GM18499 (cell line): ENCODE results near the gene WRAP53.

ENCODE experiments used
- ATAC-seq: cut with Tn5 transposase; IDR thresholded peaks from one replicate; pipeline ENCODE4 v1.9.1; 2021; ENCODE audit warnings: moderate number of reproducible peaks; ENCODE audit not compliant: insufficient read depth, unreplicated experiment

The WRAP53 gene

DNA sequence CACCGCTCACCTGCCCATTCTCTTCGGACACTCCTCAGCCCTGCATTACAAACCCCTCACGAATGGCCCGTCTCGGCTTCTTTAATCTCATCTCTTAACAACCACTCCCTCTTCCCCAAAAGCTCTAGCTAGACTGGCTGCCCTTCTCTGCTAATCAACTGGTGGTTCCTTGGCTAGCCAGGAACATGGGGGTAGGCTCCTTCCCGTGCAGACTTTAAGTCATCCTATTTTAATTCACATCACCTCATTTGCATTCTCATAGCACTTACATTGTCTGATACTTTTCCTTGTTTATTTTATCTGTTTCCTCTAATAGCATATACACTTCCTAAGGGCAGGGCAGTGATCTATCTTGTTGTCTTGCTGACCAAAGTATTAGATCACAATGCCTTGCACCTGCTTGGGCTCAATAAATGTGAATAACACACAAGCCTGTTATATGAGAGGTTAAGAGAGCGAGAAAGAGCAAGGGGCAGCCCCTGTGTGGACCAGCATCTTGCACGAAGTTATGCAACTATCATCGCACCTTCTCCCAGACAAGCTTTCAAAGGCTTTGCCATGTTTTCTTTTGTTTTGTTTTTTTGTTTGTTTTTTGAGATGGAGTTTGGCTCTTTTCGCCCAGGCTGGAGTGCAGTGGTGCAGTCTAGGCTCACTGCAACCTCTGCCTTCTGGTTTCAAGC, 10.7 kb upstream of the WRAP53 start:
- ATAC-seq: no peak

DNA sequence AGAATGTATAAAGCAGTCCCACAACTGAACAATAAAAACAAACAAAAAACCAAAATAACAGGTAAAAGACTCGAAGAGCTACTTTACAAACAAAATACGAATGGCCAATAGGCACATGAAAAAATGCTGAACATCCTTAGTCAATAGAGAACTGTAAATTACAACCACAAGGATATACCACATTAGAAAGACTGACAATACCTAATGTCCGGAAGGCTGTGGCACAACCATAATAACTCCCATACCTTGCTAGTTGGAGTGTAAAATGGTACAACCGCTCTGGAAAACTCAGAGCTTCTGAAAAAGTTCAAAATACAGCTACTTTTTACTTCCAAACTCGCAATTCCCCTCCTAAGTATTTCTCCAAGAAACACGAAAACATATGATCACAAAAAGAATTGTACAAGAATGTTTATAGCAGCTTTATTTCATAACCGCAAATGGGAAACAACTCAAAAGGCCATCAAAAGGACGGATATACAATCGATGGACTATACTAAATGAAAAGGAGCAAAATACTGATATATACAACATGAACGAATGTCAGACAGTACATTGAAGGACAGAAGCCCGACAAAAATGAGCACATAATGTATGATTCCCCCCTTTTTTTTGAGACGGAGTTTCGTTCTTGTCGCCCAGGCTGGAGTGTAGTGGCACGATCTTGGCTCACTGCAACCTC, 3.3 kb upstream of the WRAP53 start:
- ATAC-seq: no peak

DNA sequence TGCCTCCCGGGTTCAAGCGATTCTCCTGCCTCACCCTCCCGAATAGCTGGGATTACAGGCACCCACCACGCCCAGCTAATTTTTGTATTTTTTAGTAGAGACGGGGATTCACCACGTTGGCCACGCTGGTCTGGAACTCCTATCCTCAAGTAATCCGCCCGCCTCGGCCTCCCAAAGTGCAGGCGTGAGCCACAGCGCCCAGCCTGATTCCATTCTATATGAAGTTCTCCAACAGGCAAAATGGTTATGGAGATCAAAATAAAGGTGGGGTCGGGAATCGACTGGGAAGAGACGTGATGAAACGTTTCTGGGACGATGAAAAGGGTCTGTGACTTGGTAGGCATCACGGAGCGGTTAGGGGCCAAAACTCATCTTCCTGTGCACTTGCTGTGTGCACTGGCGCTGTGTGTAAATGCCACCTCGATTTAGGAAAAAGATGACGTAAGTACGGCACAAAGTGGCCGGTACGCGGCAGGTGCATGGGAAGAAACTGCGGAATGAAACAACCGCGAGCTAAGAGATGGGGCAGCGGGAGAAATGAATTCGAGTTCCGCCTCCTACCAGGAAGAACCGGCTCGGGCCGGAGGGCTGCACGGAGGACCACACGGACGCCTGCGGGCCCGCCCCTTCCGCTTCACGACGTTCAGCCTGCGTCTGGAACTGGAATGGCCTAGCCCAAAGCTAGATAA, 2.6 kb upstream of the WRAP53 start:
- ATAC-seq: no peak

DNA sequence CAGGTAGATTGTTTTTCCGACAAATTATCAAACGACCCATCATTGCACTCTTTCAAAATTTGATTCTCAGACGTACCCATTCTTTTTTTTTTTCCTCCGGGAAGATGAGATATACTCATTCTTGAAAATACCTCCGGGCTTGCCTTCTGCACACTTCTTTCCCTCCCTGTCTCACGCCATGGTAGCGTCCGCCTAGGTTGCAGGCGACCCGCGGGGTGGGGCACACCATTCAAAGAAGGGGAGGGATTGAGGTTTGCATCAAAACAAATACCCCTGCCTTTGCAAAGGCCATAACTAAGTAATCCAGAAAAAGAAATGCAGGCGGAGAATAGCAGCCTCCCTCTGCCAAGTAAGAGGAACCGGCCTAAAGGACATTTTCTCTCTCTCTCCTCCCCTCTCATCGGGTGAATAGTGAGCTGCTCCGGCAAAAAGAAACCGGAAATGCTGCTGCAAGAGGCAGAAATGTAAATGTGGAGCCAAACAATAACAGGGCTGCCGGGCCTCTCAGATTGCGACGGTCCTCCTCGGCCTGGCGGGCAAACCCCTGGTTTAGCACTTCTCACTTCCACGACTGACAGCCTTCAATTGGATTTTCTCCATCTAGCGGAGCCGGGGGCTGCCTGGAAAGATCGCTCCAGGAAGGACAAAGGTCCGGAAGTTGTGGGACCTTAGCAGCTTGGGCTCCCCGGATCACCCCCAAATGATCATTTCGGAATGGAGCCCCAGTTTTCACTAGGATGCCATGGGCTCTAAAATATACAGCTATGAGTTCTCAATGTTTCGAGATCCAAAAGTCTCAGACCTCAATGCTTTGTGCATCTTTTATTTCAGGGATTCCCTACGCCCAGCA, 1.8 kb upstream of the WRAP53 start:
- no peak for ATAC-seq

GRCh38 chr17:7687072-7687907, 987 bp upstream of the WRAP53 start, which contains the start of gene TP53:
Gene TP53, minus strand, starts transcription at chr17:7687490. Its CDS starts 10,896 bp downstream, at chr17:7676594.
- ATAC-seq: no peak

DNA sequence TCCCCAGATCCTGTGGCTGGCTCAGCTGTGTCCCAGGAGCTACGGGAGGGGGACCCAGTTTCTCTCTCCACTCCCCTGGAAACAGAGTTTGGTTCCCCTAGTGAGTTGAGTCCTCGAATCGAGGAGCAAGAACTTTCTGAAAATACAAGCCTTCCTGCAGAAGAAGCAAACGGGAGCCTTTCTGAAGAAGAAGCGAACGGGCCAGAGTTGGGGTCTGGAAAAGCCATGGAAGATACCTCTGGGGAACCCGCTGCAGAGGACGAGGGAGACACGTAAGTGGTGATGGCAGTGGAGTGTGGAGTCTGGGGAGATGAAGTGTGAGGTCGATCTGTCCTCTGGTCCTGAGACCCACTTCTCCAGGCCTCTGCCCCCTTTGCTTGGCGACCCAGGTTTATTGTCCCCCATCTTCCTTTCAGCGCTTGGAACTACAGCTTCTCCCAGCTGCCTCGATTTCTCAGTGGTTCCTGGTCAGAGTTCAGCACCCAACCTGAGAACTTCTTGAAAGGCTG, 585 bp downstream of the WRAP53 start:
- ATAC-seq: no peak

- ATAC-seq: no peak
Measured at GRCh38 chr17:7695586-7695985, 7.3 kb downstream of the WRAP53 start.

DNA sequence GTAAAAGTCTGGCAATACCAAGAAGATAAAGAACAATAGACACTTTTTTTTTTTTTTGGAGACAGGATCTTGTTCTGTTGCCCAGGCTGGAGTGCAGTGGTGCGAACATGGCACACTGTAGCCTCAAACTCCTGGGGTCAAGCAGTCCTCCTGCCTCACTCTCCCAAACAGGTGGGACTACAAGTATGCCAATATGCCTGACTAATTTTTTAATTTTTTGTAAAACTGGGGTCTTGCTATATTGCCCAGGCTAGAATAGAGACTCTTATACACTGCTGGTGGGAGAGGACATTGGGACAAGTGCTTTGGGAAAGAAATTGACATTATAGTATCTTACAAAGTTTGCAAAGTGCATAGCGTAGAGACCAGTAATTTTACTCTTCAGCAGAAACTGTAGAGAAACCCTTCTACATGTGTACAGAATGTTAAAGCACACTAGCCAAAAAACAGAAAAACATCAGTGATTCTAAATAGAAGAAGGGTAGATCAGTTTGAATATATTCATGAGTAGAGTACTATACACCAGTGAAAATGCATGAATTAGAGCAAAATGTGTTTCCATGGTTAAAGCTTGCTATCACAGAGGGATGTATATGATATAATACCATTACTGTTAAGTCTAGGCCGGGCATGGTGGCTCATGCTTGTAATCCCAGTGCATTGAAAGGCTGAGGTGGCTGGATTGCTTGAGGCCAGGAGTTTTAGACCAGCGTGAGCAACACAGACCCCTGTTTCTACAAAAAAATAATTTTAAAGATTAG, 9.7 kb downstream of the WRAP53 start:
- no peak for ATAC-seq

DNA sequence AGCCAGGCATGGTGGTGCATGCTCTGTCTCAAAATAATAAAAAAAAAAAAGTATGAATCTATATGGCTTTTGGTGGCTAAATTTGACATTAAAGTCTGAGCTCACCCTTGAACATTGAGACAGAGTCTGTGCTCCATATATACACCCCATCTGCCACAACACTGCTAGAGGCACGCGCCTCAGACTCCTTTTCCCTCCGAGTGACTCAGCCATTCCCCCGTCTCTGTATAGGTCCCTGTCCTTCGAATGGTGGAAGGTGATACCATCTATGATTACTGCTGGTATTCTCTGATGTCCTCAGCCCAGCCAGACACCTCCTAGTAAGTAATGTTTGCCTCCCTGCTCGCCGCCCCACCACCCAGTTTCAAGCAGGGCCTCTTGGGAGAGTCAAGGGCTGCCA, 12.2 kb downstream of the WRAP53 start:
- no peak for ATAC-seq

DNA sequence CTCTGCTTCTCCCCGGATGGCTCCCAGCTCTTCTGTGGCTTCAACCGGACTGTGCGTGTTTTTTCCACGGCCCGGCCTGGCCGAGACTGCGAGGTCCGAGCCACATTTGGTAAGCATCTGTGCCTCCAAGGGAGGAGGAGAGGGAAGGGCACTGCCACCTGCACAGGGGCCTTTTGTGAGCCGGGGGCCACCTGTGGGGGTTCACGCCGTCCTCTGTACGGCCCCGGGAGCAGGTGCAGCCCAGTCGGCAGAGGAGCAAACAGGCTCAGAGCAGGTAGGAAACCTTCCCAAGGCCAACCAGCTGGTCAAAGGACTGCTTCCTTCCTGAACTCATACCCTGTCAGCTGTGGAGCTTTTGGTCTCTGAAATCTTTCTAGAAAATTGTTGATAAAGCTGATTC, 13.4 kb downstream of the WRAP53 start:
- no peak for ATAC-seq

- ATAC-seq: no peak
Measured at GRCh38 chr17:7702776-7703175, 14.5 kb downstream of the WRAP53 start.

DNA sequence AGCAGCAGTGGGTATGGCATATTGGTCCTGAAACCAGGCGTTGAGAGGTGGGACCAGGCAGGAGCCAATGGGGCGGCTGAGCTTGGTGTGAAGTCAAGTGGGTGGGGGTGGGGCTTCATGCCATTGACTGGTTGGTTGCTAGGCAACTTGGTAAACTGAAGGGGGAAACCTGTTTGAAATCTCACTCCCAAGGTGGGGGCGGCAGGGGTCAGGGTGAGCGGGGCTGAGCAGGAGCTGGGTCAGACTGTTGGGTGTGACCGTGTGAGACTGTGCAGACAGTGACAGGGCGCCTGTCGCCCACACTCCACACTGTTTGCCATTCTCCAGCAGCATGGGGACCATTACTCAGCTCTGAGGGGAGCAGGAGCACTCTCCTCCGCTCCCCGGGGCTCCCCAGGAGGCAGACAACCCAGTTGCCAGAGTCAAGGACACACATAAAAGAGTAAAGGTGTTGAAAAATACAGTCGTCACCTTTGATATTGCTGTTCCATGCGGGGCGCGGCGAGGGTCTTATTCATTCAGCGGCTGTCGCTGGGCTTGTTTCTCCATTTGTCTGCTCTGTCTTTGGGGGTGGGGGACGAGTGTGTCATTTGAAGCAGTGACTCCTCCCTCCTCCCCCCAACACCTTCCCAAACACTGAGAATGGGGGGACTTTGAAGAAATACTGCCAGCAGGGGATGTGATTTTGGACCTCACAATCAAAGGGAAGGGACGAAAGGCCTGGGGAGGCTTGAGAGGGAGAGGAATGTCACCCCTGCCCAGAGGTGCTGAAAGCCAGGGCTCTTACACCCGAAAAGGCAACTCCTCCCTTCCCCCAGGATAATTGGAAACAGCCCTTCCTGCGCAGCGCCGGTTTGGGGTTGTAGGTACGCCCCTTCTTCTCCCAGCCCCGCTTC, 15.6 kb downstream of the WRAP53 start:
- ATAC-seq: no peak

DNA sequence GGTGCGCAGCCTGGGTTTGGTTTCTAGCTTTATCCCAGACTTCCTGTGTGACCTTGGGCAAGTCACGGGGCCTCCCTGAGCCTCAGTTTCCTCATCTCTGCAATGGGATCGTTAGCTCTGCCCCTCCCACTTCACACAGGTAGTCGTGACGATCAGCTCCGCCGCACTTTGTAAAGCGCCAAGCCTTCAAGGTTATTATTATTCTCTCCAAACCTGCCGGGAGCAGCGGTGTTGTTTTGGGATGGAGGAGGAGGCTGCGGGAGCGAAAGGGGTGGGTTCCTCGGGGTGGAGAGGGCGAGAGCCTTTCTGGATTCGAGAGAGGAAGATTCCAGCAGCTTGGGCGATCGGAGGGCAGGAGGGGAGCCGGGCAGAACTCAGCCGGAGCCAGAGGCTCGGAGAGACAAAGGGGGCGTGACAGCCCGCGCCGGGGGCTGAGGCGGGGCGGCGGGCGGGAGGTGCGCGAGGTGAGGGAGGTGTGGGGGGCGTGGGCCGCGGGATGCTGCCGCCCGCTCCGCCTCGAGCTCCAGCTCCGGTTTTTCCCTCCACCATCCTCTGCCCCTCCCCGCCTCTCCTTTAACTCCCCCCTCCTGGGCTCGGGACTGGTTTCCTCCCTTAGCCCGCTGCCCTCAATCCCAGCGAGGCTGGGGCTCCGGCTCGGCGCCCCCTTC, 16.5 kb downstream of the WRAP53 start, which contains the start of gene EFNB3:
Gene EFNB3 (plus strand): TSS at position 602 of the 668 bp plus-strand sequence. CDS start 397 bp downstream, outside the sequence.
- ATAC-seq: no peak

GRCh38 chr17:7705269-7706255, 17.3 kb downstream of the WRAP53 start:
- ATAC-seq: no peak

DNA sequence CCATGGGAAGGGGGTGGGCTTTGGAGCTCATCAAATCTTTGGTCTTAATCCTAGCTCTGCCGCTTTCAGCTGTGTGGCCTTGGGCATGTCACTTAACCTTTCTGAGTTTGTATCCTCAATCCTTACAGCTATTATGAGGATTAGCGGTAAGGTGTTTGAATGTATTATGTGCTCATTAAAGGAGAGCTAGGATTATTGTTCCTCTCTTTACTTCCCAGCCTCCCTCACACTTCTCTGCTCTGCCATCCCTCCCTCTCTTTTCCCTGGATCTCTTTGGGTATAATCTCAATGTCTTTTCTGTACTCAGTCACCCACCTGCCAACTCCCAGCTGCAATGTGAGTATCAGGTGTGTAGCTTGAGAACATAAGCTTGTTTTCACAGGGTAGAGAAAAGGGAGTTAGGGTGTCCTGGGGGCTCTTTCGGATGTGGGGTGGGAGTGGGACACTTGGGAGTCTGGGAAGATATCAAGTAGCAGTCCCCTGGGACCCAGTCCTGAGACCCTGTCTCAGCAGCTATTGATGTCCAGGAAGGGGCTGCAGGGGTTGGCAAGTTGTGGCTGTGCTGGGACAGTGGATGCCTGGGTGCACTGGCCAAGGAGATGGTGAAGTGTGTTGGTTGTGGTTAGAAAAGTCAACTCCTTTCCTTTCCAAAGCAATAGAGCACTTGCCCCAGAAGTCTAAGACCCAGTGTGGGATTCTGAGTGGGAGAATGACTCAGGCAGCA, 18.5 kb downstream of the WRAP53 start:
- no peak for ATAC-seq
